Activated naive CD8-positive, alpha-beta T cell treated with anti-CD3 and anti-CD28 coated beads, Interleukin-2, amount 50 U/mL, for 24 hours (primary cell): Measurements from ENCODE around the gene PSAP.

Source experiments
- ATAC-seq: fragments of 150-1000 bp; cut with Tn5 transposase; one replicate; pipeline ENCODE4 v1.10.0; 2021
- DNase-seq: peaks from one replicate; pipeline ENCODE4 v3.0.0; 2021
- H3K27ac Mint-ChIP-seq: one replicate; pipeline ENCODE4 v1.8.0; 2021; ENCODE audit warnings: mild to moderate bottlenecking, mixed read lengths
- H3K27me3 Mint-ChIP-seq: one replicate; pipeline ENCODE4 v1.8.0; 2021; ENCODE audit warnings: mixed read lengths
- H3K36me3 Mint-ChIP-seq: one replicate; pipeline ENCODE4 v1.8.0; 2021; ENCODE audit warnings: low read depth, mixed read lengths
- H3K4me1 Mint-ChIP-seq: one replicate; pipeline ENCODE4 v1.8.0; 2021; ENCODE audit warnings: mixed read lengths
- H3K4me3 Mint-ChIP-seq: one replicate; pipeline ENCODE4 v1.8.0; 2021; ENCODE audit warnings: mild to moderate bottlenecking, moderate library complexity, mixed read lengths
- H3K9me3 Mint-ChIP-seq: one replicate; pipeline ENCODE4 v1.8.0; 2021; ENCODE audit warnings: mixed read lengths

The PSAP gene

GRCh38 chr10:71842422-71842821 is 8.6 kb downstream of the PSAP start:
- H3K36me3 Mint-ChIP-seq = no peaks in the 10 kb centered on the region
- H3K9me3 Mint-ChIP-seq = no peaks in the 10 kb centered on the region
- H3K27me3 Mint-ChIP-seq = no peaks in the 10 kb centered on the region
- DNase-seq (no peak), ATAC-seq (no peak)
- H3K4me3 Mint-ChIP-seq = no peak overlapping the region
- H3K27ac Mint-ChIP-seq = no peak overlapping the region
- peaks cover 61% of the 10 kb centered on the region for H3K4me1 Mint-ChIP-seq

- Mint-ChIP-seq H3K9me3 (no peaks in the 10 kb centered on the region), H3K27ac (no peak overlapping the region), H3K36me3 (no peaks in the 10 kb centered on the region), H3K4me1 (peaks cover 72% of the 10 kb centered on the region), H3K4me3 (no peak overlapping the region), H3K27me3 (no peaks in the 10 kb centered on the region)
- ATAC-seq (no peak), DNase-seq (no peak)
Measured at GRCh38 chr10:71840958-71841335, 10.1 kb downstream of the PSAP start.

- Mint-ChIP-seq H3K4me1 (peaks cover 73% of the 10 kb centered on the region), H3K27me3 (no peaks in the 10 kb centered on the region), H3K36me3 (no peaks in the 10 kb centered on the region), H3K9me3 (no peaks in the 10 kb centered on the region), H3K4me3 (no peak overlapping the region), H3K27ac (no peak overlapping the region)
- no peak for ATAC-seq
- DNase-seq = no peak
Measured at GRCh38 chr10:71840177-71840957, 10.7 kb downstream of the PSAP start.

GRCh38 chr10:71838264-71839211 is 12.5 kb downstream of the PSAP start:
- Mint-ChIP-seq H3K27me3 (no peaks in the 10 kb centered on the region), H3K4me1 (peaks cover 73% of the 10 kb centered on the region), H3K27ac (no peak overlapping the region), H3K36me3 (no peaks in the 10 kb centered on the region), H3K4me3 (no peak overlapping the region), H3K9me3 (no peaks in the 10 kb centered on the region)
- ATAC-seq (no peak), DNase-seq (no peak)

GRCh38 chr10:71837098-71837827 is 13.8 kb downstream of the PSAP start:
- H3K4me3 Mint-ChIP-seq = no peak overlapping the region
- H3K9me3 Mint-ChIP-seq = no peaks in the 10 kb centered on the region
- H3K27ac Mint-ChIP-seq = peak overlapping the region; percentile 43
- DNase-seq = no peak
- no peaks in the 10 kb centered on the region for H3K36me3 Mint-ChIP-seq
- H3K27me3 Mint-ChIP-seq = no peaks in the 10 kb centered on the region
- peaks cover 70% of the 10 kb centered on the region for H3K4me1 Mint-ChIP-seq
- ATAC-seq = no peak

GRCh38 chr10:71836596-71836974 is 14.5 kb downstream of the PSAP start:
- DNase-seq = no peak
- H3K4me1 Mint-ChIP-seq = peaks cover 68% of the 10 kb centered on the region
- peak overlapping the region; percentile 69 for H3K27ac Mint-ChIP-seq

GRCh38 chr10:71835671-71836595 is 15.1 kb downstream of the PSAP start:
- ATAC-seq (peak; percentile 91), DNase-seq (peak; percentile 44)
- H3K4me3 Mint-ChIP-seq = no peak overlapping the region
- peaks cover 68% of the 10 kb centered on the region for H3K4me1 Mint-ChIP-seq
- H3K36me3 Mint-ChIP-seq = peaks cover 6% of the 10 kb centered on the region
- no peaks in the 10 kb centered on the region for H3K27me3 Mint-ChIP-seq
- H3K9me3 Mint-ChIP-seq = no peaks in the 10 kb centered on the region
- peak overlapping the region; percentile 69 for H3K27ac Mint-ChIP-seq

More at GRCh38 chr10:71836596-71836974, 14.5 kb downstream of the PSAP start:
- no peaks in the 10 kb centered on the region for H3K9me3 Mint-ChIP-seq
- no peak overlapping the region for H3K4me3 Mint-ChIP-seq
- peaks cover 4% of the 10 kb centered on the region for H3K36me3 Mint-ChIP-seq
- H3K27me3 Mint-ChIP-seq = no peaks in the 10 kb centered on the region
- ATAC-seq = no peak

GRCh38 chr10:71834343-71834674 is 16.7 kb downstream of the PSAP start:
- Mint-ChIP-seq H3K9me3 (no peaks in the 10 kb centered on the region), H3K27me3 (no peaks in the 10 kb centered on the region), H3K27ac (no peak overlapping the region), H3K4me1 (peaks cover 56% of the 10 kb centered on the region), H3K4me3 (no peak overlapping the region), H3K36me3 (peaks cover 13% of the 10 kb centered on the region)
- ATAC-seq = no peak
- no peak for DNase-seq

GRCh38 chr10:71833451-71834342 is 17.4 kb downstream of the PSAP start:
- peaks cover 51% of the 10 kb centered on the region for H3K4me1 Mint-ChIP-seq

GRCh38 chr10:71832967-71833366 is 18.1 kb downstream of the PSAP start:
- Mint-ChIP-seq H3K27me3 (no peaks in the 10 kb centered on the region), H3K4me3 (no peak overlapping the region), H3K27ac (no peak overlapping the region), H3K9me3 (no peaks in the 10 kb centered on the region), H3K36me3 (peaks cover 19% of the 10 kb centered on the region), H3K4me1 (peaks cover 44% of the 10 kb centered on the region)
- ATAC-seq (no peak), DNase-seq (no peak)

More at GRCh38 chr10:71833451-71834342, 17.4 kb downstream of the PSAP start:
- DNase-seq = no peak
- Mint-ChIP-seq H3K27me3 (no peaks in the 10 kb centered on the region), H3K36me3 (peaks cover 17% of the 10 kb centered on the region), H3K9me3 (no peaks in the 10 kb centered on the region), H3K4me3 (no peak overlapping the region), H3K27ac (no peak overlapping the region)
- no peak for ATAC-seq

- Mint-ChIP-seq H3K4me1 (peaks cover 33% of the 10 kb centered on the region), H3K27ac (no peak overlapping the region), H3K36me3 (peaks cover 24% of the 10 kb centered on the region), H3K4me3 (no peak overlapping the region), H3K27me3 (no peaks in the 10 kb centered on the region), H3K9me3 (no peaks in the 10 kb centered on the region)
- no peak for DNase-seq
- no peak for ATAC-seq
Measured at GRCh38 chr10:71831646-71832552, 19.2 kb downstream of the PSAP start.

GRCh38 chr10:71830726-71831125 is 20.3 kb downstream of the PSAP start:
- Mint-ChIP-seq H3K4me1 (peaks cover 21% of the 10 kb centered on the region), H3K36me3 (peaks cover 32% of the 10 kb centered on the region)

More at GRCh38 chr10:71830726-71831125, 20.3 kb downstream of the PSAP start:
- DNase-seq (no peak), ATAC-seq (no peak)
- Mint-ChIP-seq H3K27ac (no peak overlapping the region), H3K4me3 (no peak overlapping the region), H3K9me3 (no peaks in the 10 kb centered on the region), H3K27me3 (no peaks in the 10 kb centered on the region)
